Central memory CD8-positive, alpha-beta T cell (primary cell): Measurements from ENCODE around the gene GPC5.

ENCODE experiments used
- ATAC-seq: fragments of 150-1000 bp; cut with Tn5 transposase; replicated peaks from 2 replicates; pipeline ENCODE4 v1.10.0; 2022; ENCODE audit warnings: mild to moderate bottlenecking, moderate FRiP score, moderate number of reproducible peaks; ENCODE audit not compliant: poor library complexity, severe bottlenecking; ENCODE audit errors: extremely low read depth
- DNase-seq, 2 donors: peaks; one replicate each; pipeline ENCODE4 v3.0.0; 2021; ENCODE audit warnings: low spot score in 2 of 2
- H3K27ac Mint-ChIP-seq: one replicate; pipeline ENCODE4 v1.8.0; 2022; ENCODE audit warnings: low read depth, mild to moderate bottlenecking, moderate library complexity, mixed read lengths
- H3K27me3 Mint-ChIP-seq: one replicate; pipeline ENCODE4 v1.8.0; 2022; ENCODE audit warnings: mixed read lengths
- H3K36me3 Mint-ChIP-seq: one replicate; pipeline ENCODE4 v1.8.0; 2022; ENCODE audit warnings: mild to moderate bottlenecking, moderate library complexity, mixed read lengths; ENCODE audit not compliant: insufficient read depth
- H3K4me1 Mint-ChIP-seq: one replicate; pipeline ENCODE4 v1.8.0; 2022; ENCODE audit warnings: mixed read lengths
- H3K4me3 Mint-ChIP-seq: one replicate; pipeline ENCODE4 v1.8.0; 2022; ENCODE audit warnings: mild to moderate bottlenecking, moderate library complexity, mixed read lengths
- H3K9me3 Mint-ChIP-seq: one replicate; pipeline ENCODE4 v1.8.0; 2022; ENCODE audit warnings: mixed read lengths

Gene GPC5

GRCh38 chr13:91709180-91709579 lies 310.8 kb downstream of the GPC5 start:
- Mint-ChIP-seq H3K36me3 (no peaks in the 10 kb centered on the region), H3K9me3 (peaks cover under 1% of the 10 kb centered on the region), H3K27me3 (no peaks in the 10 kb centered on the region), H3K4me1 (no peaks in the 10 kb centered on the region), H3K27ac (no peak overlapping the region), H3K4me3 (no peak overlapping the region)
- DNase-seq (no peak), ATAC-seq (no peak)

- ATAC-seq = no peak
- H3K27ac Mint-ChIP-seq = no peak overlapping the region
- no peak for DNase-seq
These were observed 312.3 kb downstream of the GPC5 start for GRCh38 chr13:91710733-91711132.

GRCh38 chr13:91714855-91715254 lies 316.4 kb downstream of the GPC5 start:
- Mint-ChIP-seq H3K4me3 (no peak overlapping the region), H3K27me3 (no peaks in the 10 kb centered on the region), H3K4me1 (no peaks in the 10 kb centered on the region), H3K27ac (no peak overlapping the region), H3K9me3 (peaks cover 9% of the 10 kb centered on the region), H3K36me3 (no peaks in the 10 kb centered on the region)
- ATAC-seq = no peak
- DNase-seq = no peak

More at GRCh38 chr13:91710733-91711132, 312.3 kb downstream of the GPC5 start:
- peaks cover 5% of the 10 kb centered on the region for H3K9me3 Mint-ChIP-seq
- no peaks in the 10 kb centered on the region for H3K4me1 Mint-ChIP-seq
- no peaks in the 10 kb centered on the region for H3K36me3 Mint-ChIP-seq
- H3K4me3 Mint-ChIP-seq = no peak overlapping the region
- no peaks in the 10 kb centered on the region for H3K27me3 Mint-ChIP-seq

GRCh38 chr13:91716436-91717065 lies 318.1 kb downstream of the GPC5 start:
- no peaks in the 10 kb centered on the region for H3K27me3 Mint-ChIP-seq
- no peak overlapping the region for H3K4me3 Mint-ChIP-seq
- ATAC-seq (no peak), DNase-seq (no peak)
- no peaks in the 10 kb centered on the region for H3K4me1 Mint-ChIP-seq
- H3K27ac Mint-ChIP-seq = no peak overlapping the region
- no peaks in the 10 kb centered on the region for H3K36me3 Mint-ChIP-seq
- H3K9me3 Mint-ChIP-seq = peaks cover 9% of the 10 kb centered on the region

- ATAC-seq = no peak
- Mint-ChIP-seq H3K27me3 (no peaks in the 10 kb centered on the region), H3K27ac (no peak overlapping the region), H3K9me3 (peaks cover 9% of the 10 kb centered on the region), H3K36me3 (no peaks in the 10 kb centered on the region), H3K4me3 (no peak overlapping the region), H3K4me1 (no peaks in the 10 kb centered on the region)
- no peak for DNase-seq
These were observed 320.6 kb downstream of the GPC5 start for GRCh38 chr13:91719033-91719432.

- Mint-ChIP-seq H3K36me3 (no peaks in the 10 kb centered on the region), H3K9me3 (peaks cover 4% of the 10 kb centered on the region), H3K4me1 (no peaks in the 10 kb centered on the region), H3K27me3 (no peaks in the 10 kb centered on the region), H3K27ac (no peak overlapping the region), H3K4me3 (no peak overlapping the region)
- ATAC-seq = no peak
- no peak for DNase-seq
These were observed 323.0 kb downstream of the GPC5 start for GRCh38 chr13:91721413-91721812.

GRCh38 chr13:91722267-91722884 lies 324.0 kb downstream of the GPC5 start:
- ATAC-seq (no peak), DNase-seq (no peak)
- no peaks in the 10 kb centered on the region for H3K27me3 Mint-ChIP-seq
- H3K27ac Mint-ChIP-seq = no peak overlapping the region
- no peak overlapping the region for H3K4me3 Mint-ChIP-seq
- H3K9me3 Mint-ChIP-seq = no peaks in the 10 kb centered on the region
- H3K36me3 Mint-ChIP-seq = no peaks in the 10 kb centered on the region
- no peaks in the 10 kb centered on the region for H3K4me1 Mint-ChIP-seq

GRCh38 chr13:91724591-91724990 lies 326.2 kb downstream of the GPC5 start:
- no peak overlapping the region for H3K4me3 Mint-ChIP-seq
- no peaks in the 10 kb centered on the region for H3K36me3 Mint-ChIP-seq
- no peaks in the 10 kb centered on the region for H3K9me3 Mint-ChIP-seq
- H3K27ac Mint-ChIP-seq = no peak overlapping the region
- ATAC-seq (no peak), DNase-seq (no peak)
- no peaks in the 10 kb centered on the region for H3K27me3 Mint-ChIP-seq
- no peaks in the 10 kb centered on the region for H3K4me1 Mint-ChIP-seq

- no peak overlapping the region for H3K27ac Mint-ChIP-seq
- no peaks in the 10 kb centered on the region for H3K4me1 Mint-ChIP-seq
- no peak for ATAC-seq
- no peaks in the 10 kb centered on the region for H3K9me3 Mint-ChIP-seq
- no peaks in the 10 kb centered on the region for H3K36me3 Mint-ChIP-seq
- no peaks in the 10 kb centered on the region for H3K27me3 Mint-ChIP-seq
- H3K4me3 Mint-ChIP-seq = no peak overlapping the region
- DNase-seq = no peak
These were observed 327.2 kb downstream of the GPC5 start for GRCh38 chr13:91725646-91726045.

- Mint-ChIP-seq H3K27ac (no peak overlapping the region), H3K27me3 (no peaks in the 10 kb centered on the region), H3K36me3 (no peaks in the 10 kb centered on the region), H3K9me3 (peaks cover 3% of the 10 kb centered on the region), H3K4me3 (no peak overlapping the region), H3K4me1 (no peaks in the 10 kb centered on the region)
- ATAC-seq (no peak), DNase-seq (no peak)
These were observed 328.2 kb downstream of the GPC5 start for GRCh38 chr13:91726671-91727070.

GRCh38 chr13:91729859-91730258 lies 331.4 kb downstream of the GPC5 start:
- no peaks in the 10 kb centered on the region for H3K36me3 Mint-ChIP-seq
- no peak for ATAC-seq
- H3K27me3 Mint-ChIP-seq = no peaks in the 10 kb centered on the region
- no peak overlapping the region for H3K27ac Mint-ChIP-seq
- peaks cover 5% of the 10 kb centered on the region for H3K9me3 Mint-ChIP-seq
- no peak for DNase-seq
- H3K4me1 Mint-ChIP-seq = no peaks in the 10 kb centered on the region
- no peak overlapping the region for H3K4me3 Mint-ChIP-seq

- ATAC-seq = no peak
- H3K4me3 Mint-ChIP-seq = no peak overlapping the region
These were observed 341.3 kb downstream of the GPC5 start for GRCh38 chr13:91739751-91740150.

GRCh38 chr13:91740756-91741155 lies 342.3 kb downstream of the GPC5 start:
- Mint-ChIP-seq H3K36me3 (no peaks in the 10 kb centered on the region), H3K27ac (no peak overlapping the region), H3K27me3 (no peaks in the 10 kb centered on the region), H3K4me1 (no peaks in the 10 kb centered on the region), H3K4me3 (no peak overlapping the region), H3K9me3 (peaks cover 6% of the 10 kb centered on the region)
- no peak for ATAC-seq
- DNase-seq = no peak

More at GRCh38 chr13:91739751-91740150, 341.3 kb downstream of the GPC5 start:
- Mint-ChIP-seq H3K36me3 (no peaks in the 10 kb centered on the region), H3K4me1 (no peaks in the 10 kb centered on the region), H3K9me3 (peaks cover 6% of the 10 kb centered on the region), H3K27ac (no peak overlapping the region), H3K27me3 (no peaks in the 10 kb centered on the region)
- DNase-seq = no peak
